GM13977 (cell line): ENCODE data around the gene CDKN2D.

Source experiments
- DNase-seq: peaks from one replicate; pipeline ENCODE4 v3.0.0; 2012; ENCODE audit warnings: low spot score
- CTCF ChIP-seq: IDR thresholded peaks from 2 replicates; pipeline ENCODE4 v1.5.1; 2012; ENCODE audit warnings: mild to moderate bottlenecking, control low read depth; ENCODE audit not compliant: insufficient read depth; ENCODE audit errors: extremely low read depth, missing control alignments
- in situ Hi-C: fragments of 300-500 bp; cut with MboI; formaldehyde crosslinking; loops from one replicate; pipeline ENCODE4 v1.12.0; 2022; ENCODE audit warnings: low sequenced_read_pairs, low pct_unique_long_range_greater_than_20kb, mixed read lengths, inconsistent platforms; ENCODE audit not compliant: unreplicated experiment

The CDKN2D gene

DNA sequence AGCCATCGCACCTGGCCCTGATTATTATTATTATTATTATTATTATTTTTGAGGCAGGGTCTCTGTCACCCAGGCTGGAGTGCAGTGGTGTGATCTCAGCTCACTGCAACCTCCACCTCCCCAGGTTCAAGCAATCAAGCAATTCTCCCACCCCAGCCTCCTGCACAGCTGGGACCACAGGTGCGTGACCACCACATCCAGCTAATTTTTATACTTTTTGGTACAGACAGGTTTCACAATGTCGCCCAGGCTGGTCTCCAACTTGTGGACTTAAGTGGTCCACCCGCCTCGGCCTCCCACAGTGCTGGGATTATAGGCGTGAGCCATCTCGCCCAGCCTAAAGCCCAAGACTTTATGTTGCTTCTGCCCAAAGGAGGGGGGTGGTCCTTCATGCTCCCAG lies 24.4 kb upstream of the CDKN2D start:
- TF ChIP-seq CTCF: no peak
- in situ Hi-C loops: no loop called here
- DNase-seq: no peak

DNA sequence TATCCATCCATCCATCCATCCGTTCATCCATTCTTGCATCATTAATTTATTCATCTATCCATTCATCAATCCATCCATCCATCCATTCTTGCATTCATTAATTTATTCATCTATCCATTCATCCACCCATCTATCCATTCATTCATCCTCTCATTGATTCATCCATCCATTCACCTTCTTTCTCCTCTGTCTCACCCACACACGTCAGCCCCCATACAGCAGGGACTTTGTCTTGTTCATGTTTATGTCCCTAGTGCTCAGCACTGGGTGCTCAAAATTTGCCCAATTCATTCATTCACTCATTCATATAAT lies 19.0 kb upstream of the CDKN2D start:
- in situ Hi-C loops: no loop called here
- DNase-seq: no peak
- no peak for TF ChIP-seq CTCF

GRCh38 chr19:10587022-10587838 lies 18.5 kb upstream of the CDKN2D start, which contains the start of gene AP1M2:
Gene AP1M2, minus strand, starts transcription at chr19:10587312. Its CDS starts 81 bp downstream, at chr19:10587231.
- TF ChIP-seq CTCF: no peak
- in situ Hi-C loops: no loop called here
- no peak for DNase-seq

DNA sequence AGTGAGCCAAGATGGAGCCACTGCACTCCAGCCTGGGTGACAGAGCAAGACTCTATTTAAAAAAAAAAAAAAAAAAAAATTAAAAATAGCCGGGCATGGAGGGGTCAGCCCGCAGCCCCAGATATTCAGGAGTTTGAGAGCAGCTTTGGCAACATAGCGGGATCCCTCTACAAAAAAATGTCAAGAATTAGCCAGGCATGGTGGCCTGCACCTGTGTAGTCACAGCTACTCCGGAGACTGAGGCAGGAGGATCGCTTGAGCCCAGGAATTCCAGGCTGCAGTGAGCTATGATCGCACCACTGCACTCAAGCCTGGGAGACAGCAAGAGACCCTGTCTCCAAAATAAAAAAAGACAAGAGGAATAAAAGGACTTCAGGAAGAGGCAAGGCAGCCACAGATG lies 17.6 kb upstream of the CDKN2D start:
- in situ Hi-C loops: no loop called here
- no peak for TF ChIP-seq CTCF
- DNase-seq: no peak

- no peak for DNase-seq
- in situ Hi-C loops: loop anchor here (5.0 kb wide), 1 partner anchor 59 kb away; no protein-coding TSS in a partner anchor
Measured at GRCh38 chr19:10583036-10583776, 14.4 kb upstream of the CDKN2D start.

GRCh38 chr19:10582091-10582490 lies 13.3 kb upstream of the CDKN2D start:
- TF ChIP-seq CTCF: no peak
- in situ Hi-C loops: loop anchor here (5.0 kb wide), 1 partner anchor 60 kb away; no protein-coding TSS in a partner anchor
- no peak for DNase-seq

More at GRCh38 chr19:10583036-10583776, 14.4 kb upstream of the CDKN2D start:
- no peak for TF ChIP-seq CTCF
